ENCODE data around the gene CTAGE1.
"Not testable (repeated sequence)": the region's sequence is repeated elsewhere in the genome, so short reads cannot be mapped to it uniquely, and the experiment has no call there.

CTAGE1 gene

DNA sequence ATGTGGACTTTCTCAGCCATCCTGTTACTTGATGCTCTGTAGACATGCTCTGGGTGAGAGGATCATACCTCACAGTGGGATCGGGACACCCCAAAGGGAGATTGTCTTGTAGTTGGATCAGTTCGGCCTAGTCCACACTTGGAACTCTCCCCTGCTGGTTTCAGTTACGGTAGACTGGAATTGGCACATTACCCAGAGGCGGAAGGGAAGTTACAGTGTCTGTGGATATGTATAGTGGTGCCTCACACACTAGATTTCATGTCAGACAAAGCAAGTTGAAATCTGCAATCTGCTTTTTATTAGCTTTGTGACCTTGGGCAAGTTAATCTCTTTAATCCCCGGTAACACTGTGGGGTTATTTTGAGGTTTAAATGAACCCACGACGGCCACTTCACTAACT is 16.2 kb upstream of the CTAGE1 start:
- no peak for DNase-seq

DNA sequence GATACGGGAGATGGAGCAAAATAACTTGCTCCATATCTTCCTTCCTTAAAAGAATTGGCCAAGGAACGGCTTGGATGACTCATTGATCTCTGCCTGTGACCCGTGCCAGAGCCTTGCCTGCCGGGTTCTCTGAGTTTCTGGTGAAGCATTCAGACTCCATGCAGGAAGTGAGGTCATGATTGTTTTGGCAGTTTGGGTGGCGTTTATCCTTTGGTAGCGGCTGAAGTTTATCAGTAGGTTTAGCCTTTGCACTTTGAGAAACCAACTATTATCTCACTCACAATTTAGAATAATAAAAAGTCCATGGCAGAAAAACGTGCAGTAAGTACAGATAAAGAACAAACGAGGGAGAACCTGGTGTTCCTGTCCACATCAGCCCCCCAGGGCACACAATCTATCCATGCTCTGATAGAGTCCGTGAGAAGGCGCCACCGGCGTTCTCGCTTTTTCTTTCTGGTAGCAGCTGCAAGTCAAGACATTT is 15.0 kb upstream of the CTAGE1 start:
- no peak for DNase-seq

DNA sequence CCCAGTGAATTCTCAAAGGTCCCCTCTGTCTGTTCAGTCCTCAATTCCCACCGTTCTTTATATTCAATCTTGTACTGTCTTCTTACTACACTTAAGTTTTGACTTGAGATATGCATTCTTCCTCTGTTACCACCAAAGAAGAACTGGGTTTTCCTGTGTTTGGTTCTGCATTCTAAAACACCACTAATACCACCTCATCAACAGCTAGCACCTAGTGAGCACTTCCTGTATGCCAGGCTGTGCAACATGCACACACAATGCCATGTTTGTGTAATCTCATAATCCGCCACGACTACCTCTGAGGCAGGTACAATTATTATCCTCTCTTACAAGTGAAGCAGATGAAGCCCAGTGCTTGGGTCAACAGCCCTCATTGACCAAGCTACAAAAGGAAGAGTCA is 11.8 kb upstream of the CTAGE1 start:
- no peak for DNase-seq

DNA sequence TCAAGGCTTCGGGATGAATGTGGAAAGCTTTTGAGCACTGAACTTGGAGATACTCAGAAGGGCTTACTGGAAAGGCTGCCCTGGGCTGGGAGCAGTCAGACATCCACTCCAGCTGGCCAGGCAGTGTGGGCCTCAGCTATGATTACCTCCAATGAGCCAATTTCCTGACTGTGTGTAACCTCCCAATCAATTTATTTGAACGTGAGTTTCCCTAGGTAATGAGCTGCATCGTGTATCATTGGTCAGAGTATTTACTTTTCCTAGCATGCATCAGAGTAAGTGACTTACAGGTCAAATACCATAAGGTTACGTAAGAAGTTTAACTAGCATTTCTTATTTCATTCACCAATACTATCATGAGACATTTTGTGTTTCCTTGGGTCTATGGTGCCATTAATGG is 11.0 kb upstream of the CTAGE1 start:
- no peak for DNase-seq

DNA sequence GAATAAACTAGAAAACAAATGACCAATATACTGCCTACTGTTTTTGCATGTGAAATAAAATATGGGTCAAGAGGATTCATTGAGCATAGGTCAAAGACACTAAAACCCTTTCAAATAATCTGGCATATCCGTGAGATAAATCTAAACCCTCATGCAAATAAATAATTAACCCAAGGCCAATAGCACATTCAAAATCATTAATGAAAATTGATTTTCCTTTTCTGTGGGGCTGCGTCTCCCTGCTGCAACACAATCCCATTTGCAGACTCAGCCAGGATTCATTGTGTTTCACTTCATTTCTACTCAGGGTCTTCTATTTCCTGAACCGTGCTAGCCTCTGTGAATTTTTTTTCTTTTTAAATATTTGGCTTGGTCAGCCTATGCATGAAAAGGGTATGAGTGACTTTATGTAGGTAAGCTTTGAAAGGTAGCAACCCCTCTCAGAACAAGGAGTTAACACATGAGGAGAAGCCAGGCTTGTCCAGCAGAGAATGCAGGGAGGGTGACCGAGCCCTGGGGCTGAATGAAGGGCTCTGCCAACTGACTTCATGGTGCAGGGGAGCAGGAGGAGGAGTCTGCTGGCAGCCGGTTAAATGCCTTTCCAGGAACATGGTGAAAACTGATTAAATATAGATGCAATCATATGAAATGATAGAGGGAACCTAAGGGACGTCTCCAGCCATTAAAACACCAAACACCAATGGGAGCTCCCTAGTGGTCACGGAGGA is 10.3 kb upstream of the CTAGE1 start:
- no peak for DNase-seq

DNA sequence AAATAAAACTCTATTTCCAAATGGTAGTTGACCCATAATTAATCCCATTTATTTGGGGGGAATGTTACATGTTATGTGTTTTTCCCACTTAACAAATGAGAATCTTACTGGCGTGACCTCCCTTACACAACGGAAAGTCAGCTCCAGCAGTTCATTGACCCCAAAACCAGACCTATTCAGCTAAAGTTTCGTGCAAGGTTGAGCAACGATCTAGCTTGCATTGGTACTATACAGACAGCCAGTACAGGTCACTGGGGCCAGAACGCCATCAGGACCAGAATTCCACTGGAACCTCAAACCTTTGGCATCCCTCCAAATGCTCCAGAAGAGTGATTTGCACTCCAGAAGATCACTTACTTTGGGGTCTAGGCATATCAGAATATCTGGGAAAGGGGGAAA is 6.8 kb upstream of the CTAGE1 start:
- DNase-seq = no peak

DNA sequence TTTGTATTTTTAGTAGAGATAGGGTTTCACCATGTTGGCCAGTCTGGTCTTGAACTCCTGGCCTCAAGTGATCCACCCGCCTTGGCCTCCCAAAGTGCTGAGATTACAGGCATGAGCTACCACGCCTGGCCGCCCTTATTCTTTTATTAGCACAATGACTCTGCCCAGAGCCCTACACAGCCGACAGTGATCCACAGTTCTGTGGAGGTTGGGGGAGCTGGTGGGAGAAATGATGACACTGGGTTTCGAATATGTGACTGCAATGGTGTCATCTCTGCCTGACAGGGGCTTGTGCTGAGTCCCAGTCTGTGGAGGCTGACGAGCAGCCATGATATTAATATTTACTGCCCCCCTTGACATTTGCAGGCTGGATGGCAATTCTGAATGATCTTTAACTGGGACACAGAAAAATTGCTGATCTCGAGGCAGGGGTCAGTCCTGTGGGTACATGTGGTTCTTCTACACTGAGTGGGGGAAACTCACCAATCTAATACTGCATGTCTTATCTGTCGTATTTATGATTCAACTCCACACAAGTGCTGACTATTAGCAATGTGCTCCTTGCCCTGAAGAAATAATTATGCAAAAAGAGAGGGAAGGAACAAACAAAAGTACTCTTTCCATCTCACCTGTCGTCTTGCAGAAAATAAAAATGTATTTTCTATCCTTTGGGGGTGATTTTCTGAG is 6.3 kb upstream of the CTAGE1 start:
- no peak for DNase-seq

DNA sequence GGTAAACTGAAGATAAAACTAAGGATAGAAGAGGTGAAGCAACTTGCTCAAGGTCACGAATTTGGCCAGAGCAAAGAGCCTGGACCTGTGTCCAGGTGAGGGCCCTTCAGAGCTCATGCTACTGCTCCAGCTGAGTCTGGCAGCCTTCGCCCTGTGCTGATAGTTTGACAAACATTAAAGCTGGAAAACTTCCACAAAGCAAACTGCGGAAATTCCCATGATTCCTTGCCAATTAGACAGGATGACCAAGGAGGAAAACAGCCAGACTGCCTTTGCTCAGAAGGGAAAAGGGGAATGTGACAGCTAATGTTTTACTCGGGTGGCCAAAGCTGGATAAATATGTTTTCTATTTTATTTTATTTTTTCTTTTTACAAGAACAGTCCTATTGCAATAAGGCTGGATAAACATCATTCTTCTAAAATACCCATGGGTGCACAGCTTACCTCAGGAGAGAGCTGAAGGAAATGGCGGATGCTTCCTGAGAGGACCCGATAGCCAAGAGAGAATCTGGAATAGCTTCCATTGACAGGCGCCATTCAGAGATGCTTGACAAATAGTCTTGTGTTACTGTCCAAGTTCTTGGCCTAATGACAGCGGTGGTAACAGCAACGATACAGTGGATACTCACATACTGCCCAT is 5.3 kb upstream of the CTAGE1 start:
- DNase-seq = no peak

DNA sequence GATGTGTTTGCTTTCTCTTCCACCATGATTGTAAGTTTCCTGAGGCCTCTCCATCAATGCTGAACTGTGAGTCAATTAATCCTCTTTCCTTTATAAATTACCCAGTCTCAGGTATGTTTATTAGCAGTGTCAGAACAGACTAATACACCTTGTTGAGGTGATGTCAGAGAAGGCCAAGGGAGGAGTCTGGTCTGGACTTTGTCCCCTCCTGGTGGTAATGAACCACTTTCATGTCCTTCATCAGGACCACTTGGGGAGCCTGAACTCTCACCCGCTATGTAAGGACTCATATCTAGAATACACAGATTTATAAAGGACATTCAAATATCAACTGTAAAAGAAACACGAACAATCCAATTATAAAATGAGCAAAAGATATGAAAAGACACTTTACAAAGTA is 2.9 kb upstream of the CTAGE1 start:
- DNase-seq = no peak

DNA sequence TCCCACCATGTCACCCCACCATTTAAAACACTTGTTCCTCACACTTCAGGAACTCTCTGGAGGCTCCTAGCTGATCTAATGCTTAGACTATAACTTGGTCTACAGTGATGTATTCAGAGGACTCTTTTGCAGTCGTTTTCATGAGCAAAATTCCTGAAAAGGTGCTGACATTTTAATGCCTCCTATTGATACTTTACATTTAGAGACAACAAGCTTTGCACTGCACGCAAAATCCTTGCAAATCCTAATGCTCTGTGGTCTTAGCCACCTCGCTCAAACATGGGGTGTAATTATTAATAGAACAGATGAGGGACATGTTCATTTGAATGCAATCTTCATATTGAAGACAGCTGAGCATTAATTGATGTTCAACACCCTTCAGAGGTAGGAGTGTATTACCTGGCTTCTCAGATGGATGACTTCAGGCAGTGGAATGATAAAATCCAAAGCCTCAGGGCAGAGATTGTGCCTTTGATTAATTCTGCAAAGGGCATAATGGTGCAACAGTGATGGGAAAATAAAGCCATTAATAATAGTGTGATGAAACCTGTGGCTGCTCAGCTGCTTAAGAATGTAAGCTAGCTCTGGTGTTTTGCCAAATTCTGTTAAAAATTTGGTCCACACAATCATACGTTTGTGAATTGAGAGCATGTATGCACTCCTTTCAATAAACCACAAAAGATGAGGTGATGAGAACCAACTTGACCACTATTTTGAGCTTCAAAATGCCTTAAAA is 5.4 kb downstream of the CTAGE1 start:
- DNase-seq = no peak

DNA sequence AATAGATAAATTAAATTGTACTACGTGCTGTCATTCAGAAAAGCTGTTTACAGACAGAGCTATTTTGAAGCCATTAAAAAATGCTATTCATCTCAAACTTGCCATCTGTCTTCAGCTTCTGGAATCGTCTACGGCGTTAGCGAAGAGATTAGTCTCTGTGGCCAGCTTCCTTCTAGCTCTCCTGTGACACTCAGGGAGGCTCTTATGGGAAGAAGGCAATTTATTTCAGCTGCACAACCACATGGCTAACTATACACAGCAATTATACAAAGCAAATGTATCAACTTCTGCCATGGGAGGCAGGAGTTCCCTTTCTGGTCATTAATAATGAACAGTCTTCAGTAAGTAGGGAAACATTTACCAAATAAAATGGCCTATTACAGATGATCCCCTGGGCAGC is 6.3 kb downstream of the CTAGE1 start:
- no peak for DNase-seq

DNA sequence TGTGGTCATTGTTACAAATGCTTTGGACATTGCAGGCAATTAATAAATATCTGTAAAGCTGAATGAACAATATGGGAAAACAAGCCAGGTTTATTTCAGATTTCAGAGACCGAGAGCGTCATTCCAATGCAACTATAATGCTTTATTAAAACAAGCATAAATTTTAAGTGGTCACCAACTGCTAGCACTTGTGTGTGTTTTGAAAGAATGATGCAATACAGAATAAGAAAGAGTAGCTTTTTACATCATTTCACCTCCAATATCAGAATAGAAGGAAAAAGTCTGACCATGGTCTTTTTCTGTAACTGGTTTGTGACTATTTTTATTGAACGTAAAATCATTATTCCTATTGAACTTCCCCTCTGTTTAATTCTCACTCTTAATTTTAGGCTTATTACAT is 7.6 kb downstream of the CTAGE1 start:
- DNase-seq = no peak

DNA sequence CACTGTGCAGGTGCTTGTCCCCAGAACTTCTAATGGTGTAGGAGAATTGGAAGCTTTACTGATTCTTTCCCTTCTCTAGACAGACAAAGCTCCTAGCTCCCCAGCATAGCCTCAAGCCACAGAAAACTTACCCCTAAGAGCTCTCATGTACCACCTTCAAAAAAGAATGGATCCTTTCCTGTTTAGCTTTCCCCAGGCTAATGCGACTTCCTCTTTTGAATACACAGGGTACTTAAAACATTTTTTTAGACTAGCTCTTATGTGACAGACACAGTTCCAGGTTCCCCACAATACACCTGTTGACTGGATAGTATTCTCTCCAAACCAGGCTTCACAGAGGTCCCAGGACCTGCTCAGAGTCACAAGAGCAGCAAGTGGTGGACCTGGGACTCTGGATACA is 8.3 kb downstream of the CTAGE1 start:
- DNase-seq = no peak

DNA sequence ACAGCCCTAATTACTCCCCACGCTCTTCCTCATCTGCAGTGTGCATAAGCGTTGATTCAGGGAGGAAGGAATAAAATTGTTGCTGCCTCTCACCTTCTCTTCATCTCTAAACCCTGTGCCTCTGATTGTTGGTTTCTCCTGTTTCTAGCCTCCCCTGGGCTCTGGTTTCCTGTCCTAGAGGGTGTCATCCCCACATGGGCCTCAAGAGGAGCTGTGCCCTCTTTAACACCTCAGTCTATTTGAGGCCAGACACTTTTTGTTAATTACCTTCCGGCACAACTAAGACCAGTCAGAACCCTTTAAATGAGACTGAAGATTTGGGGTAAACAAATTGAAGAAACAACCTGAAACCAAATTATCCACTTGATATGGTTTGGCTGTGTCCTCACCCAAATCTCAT is 9.7 kb downstream of the CTAGE1 start:
- DNase-seq = no peak

DNA sequence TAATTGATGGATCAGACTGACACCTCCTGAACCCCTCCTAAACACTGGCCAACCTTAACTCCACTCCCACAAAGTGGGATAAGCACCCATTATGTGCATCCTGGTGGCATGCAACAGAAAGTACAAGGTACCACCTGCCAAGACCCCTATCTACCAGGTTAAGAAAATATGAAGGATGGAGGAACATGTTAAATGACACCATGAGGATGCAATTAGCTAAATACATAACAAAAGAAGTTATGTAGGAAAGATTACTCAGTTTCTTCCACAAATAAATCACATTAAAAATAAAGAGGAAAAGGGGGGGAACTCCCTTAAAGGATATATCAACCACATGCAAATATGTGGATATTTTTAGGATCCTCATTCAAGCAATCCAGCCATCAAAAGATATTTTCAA is 12.6 kb downstream of the CTAGE1 start:
- no peak for DNase-seq

DNA sequence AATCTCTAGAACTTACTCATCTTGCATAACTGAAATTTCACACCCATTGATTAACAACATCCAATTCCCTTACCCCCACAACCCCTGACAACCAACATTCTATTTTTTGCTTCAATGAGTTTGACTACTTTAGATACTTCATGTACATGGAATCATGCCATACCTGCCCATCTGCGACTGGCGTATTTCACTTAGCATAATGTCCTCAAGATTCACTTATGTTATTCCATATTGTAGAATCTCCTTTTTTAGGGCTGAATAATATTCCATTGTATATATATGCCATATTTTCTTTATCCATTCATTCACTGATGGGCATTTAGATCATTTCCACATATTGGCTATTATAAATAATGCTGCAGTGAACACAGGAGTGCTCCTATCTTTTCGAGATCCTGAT is 13.8 kb downstream of the CTAGE1 start:
- no peak for DNase-seq

DNA sequence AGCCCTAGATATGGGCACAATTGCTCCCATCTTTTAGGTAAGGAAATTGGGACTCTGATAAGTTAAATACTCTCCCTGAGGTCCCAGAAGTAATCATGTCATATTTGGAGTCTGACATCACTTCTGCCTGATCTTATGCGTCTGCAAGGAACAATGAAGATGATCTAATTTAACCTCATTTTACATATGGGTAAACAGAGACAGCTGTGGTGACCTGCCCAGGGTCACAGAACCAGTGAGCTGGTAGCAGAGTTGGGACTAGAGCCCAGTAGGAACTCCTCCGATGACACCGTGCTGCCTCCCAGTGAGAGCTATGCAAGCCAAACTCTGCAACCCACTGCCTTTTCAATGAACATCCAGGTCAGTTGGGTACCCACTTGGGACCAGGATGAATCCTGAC is 17.8 kb downstream of the CTAGE1 start:
- no peak for DNase-seq

DNA sequence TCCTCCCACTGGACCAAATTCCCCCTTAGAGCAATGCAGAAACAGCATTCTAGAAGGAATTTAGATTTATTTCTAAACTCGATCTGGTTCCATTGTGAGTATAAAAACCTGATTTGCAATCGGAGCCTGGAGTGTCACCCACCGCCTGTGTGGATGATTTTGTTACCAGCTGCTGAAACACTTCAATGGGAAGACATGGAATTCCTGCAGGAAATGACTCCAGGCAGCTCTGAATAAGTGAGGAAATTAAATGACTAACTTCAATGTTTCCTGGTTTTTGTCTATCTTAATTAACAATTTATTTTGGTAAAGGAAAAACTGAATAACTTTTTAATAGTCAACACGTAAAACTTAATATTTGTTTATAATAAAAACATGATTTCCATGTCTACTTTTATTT is 19.3 kb downstream of the CTAGE1 start:
- no peak for DNase-seq

DNA sequence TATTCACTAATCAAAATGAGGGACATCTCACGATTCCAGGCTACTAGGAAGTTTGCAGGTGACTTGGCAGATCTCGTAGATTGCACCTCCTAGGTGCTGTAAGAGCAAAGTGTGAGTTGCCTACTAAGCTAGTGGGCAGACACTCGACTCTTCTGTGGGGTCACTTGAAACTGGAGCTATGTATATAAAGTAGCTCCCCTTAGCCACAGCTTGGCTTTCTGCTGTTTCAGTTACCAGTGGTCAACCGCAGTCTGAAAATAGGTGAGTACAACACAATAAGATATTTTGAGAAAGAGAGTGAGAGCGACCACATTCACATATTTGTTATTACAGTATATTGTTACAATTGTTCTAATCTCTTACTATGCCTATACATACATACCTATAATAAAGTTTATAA is 23.3 kb downstream of the CTAGE1 start:
- DNase-seq = no peak

DNA sequence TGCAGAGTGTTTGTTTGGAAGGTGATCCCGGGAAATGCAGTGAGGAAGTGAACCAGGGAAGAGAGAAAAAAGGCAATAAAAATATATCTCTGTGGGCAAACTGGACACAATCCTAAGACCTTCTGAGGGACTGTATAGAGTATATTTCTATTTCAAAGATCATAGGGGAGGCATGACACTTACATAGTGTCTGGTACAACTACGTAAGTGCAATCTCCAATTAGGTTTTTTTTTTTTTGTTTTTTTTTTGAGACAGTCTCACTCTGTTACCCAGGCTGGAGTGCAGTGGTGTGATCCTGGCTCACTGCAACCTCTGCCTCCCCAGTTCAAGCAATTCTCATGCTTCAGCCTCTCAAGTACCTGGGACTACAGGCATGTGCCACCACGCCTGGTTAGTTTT is 24.6 kb downstream of the CTAGE1 start:
- not testable (repeated sequence) for DNase-seq

DNA sequence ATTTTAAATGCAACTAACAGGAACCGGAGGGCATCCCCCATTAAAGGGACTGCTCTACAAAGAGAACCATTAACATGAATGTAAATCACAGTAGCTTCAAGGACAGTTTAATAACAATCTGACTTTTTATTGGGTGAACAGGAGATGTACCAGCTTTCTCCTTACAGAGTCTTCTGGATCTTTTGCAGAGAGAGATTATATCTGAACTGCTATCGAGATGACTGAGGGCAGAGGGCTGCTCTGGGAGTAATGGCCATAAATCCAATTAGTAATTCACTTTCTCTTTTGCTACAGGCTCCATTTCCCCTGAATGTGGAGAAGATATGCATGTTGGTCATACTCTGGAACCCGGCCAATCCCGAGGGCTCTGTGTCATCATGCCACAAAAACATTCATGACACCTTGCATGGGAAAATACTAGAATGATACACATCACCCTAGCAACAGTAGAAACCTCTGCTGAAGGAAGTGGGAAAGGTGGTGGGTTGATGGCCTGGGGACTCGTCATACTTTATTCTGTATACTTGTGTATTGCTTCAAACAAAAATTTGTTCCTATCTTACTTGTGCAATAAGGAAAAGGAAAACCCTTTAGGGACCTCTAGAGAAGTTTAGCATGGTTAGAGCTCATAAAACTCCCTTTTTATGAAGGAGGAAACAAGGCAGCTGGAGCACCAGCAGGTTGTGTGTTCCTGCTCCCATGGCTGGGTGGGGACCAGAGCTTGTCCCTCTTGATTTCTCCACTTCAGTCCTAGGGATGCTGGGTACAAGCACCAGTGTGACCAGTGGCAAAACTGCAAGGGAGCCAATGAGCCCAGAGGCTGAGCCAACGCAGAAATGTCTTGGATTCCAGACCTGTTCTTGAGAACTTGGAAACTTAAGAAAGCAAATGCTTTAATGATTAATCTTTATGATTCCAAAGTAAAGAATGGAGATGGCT is 26.0 kb downstream of the CTAGE1 start:
- no peak for DNase-seq

DNA sequence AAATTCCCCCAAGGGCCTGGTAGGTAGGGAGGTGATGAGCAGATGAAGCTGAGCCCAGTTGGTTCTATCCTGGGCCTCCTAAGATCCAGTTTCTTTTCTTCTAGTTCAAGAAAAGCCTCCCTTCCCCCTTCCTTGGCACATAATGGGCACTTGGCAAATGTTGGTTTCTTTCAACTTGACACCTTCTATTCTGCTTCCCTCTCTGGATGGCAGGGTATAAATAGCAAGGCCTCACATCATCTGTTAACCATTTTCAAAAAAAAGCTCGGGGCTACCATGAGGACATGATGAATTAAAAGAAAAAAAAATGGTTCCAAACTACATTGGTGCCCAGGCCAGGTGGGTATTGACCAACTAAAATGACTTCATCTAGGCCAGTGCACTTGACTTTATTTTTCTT is 29.9 kb downstream of the CTAGE1 start:
- DNase-seq = no peak

Data from midbrain (tissue), 1 donor.